COLO829 (cell line): ENCODE data around the gene MGAT4A.

Experiments
- DNase-seq: peaks from one replicate; pipeline ENCODE4 v3.0.0; 2012; ENCODE audit warnings: low spot score

Gene MGAT4A

DNA sequence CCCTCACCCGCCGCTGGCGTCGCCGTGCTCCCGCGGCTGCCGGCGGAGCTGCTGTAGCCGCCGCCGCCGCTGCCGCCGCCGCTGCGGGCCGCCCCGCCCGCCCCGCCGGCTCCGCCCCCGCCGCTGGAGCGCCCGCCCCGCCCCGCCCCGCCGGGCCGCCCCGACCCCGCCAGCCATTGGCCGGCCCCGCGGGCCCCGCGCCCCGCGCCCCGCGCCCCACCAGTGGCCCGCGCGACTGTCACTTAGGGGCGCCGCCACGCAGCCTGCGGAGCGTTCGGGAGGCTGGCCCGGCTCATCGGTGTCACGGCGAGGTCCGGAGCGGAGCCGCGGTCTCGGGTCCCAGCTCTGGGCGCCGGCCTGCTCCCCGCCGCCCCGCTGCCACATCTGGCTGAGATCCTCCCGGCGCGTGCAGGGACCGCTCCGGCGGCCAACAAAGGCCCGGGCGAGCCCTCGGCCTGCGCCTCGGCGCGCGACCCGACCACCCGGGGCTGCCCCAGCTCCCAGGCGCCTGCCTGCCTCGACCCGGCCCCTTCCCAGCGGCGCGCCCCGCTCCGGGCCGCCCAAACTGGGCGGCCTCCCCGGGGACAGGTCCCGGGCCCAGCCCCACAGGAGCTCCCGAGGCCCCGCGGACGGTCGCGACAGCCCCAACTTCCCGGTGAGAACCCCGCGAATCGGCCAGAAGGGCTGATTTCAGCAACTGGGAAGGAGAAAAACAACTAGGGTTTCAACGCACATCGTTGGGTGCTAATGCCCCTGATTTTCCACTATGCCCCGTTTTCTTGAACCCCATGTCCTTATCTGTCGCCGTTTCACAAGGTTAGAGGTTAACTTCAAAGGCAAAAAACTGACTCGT is at the start of gene MGAT4A:
Gene MGAT4A (minus strand): TSS at position 92 of the 853 bp plus-strand sequence. CDS start 4,800 bp downstream, outside the sequence.
- DNase-seq, result no peak

- DNase-seq, result no peak
These were observed 48.0 kb upstream of the MGAT4A start for GRCh38 chr2:98778741-98779483.

GRCh38 chr2:98778151-98778550 is 47.2 kb upstream of the MGAT4A start:
- DNase-seq, result no peak

GRCh38 chr2:98777710-98778109 is 46.8 kb upstream of the MGAT4A start:
- no peak for DNase-seq

DNA sequence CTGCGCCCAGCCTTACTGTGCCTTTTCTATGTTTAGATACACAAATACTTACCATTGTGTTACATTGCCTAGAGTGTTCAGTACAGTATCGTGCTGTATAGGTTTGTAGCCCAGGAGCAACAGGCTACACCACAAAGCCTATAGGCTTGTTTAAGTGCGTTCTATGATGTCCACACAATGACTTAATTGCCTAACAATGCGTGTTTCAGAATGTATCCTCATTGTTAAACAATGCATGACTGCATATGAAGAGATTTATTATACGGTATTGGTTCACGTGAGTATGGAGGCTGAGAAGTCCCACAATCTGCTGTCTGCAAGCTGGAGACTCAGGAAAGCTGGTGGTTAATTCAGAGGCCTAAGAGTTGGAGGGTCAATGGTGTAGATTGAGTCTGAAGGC is 46.1 kb upstream of the MGAT4A start:
- no peak for DNase-seq

DNA sequence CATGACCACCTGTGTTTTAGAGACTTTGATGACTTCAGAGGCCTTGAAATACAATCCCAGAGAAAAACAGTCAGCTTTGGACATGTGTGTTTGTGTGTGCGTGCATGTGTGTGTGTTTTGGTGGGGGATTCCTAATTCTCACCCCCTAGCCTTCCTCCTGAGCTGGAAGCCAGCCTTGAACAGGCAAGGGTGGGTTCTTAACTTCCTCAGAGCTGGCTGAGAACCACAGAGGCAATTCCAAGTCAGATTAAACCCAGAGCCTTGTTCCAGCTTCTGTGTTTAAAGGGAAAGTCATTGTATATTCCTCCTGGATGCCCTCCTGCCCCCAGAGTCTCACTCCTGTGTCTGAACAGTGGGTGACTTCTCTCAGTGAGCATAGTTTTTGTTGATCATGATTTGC is 45.2 kb upstream of the MGAT4A start:
- DNase-seq, result no peak

GRCh38 chr2:98775146-98775986 is 44.4 kb upstream of the MGAT4A start:
- DNase-seq, result no peak

DNA sequence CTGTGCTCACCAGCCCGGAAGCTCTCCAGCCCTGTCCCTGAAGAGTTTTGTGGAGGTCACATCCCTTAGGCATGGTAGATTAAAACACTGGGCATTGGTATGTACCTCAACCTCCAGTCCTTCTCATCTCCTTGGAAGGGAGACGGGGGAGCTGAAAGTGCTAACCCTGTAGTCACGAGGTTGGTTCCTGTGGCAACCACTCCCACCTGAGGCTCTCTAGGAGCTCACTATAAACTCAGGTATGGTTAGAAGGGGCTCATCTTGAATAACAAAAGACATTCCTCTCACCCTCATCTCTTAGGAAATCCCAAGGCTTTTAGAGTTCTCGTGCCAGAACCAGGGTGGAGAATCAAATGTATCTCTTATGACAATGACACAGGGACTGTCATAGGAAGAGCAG is 43.0 kb upstream of the MGAT4A start:
- no peak for DNase-seq

- no peak for DNase-seq
These were observed 42.2 kb upstream of the MGAT4A start for GRCh38 chr2:98773169-98773568.

GRCh38 chr2:98772536-98772935 is 41.6 kb upstream of the MGAT4A start:
- no peak for DNase-seq

GRCh38 chr2:98771721-98772524 is 41.0 kb upstream of the MGAT4A start:
- DNase-seq, result no peak

DNA sequence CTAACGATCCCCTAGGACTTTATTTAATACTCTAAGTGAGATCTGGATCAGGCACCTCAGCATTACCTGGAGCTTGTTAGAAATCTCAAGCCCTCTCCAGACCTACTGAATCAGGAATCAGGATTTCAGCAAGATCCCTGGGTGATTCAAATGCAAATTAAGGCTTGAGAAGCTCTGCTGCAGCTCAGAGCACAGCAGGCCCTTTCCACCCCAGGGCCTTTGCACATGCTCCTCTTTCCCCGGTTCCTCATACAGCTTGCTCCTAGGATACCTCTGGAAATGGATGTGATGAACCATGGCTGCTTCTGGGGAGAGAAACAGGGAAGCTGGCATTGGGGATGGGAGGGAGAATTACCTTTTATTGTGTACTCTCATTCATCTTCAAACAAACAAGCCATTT is 40.3 kb upstream of the MGAT4A start:
- no peak for DNase-seq

DNA sequence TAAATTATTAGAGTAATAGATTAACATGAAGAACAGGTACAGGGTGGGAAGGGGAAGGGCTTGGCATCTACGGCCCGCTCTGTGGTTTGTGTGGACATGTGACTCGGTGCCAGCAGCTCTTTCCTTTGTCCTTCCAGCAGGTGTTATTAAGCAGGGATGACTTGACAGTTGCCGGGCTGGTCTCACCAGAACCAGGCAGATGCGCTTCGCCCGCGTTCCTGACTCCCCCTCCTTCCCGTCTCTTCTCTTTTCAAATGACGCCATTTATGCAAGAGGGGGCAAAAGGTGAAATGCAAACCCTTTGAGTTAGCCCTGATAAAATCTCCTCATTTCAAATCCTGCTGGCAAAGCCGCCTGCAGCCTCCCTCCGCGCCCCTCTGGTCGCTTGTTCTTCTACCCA is 38.9 kb upstream of the MGAT4A start:
- DNase-seq, result no peak

DNA sequence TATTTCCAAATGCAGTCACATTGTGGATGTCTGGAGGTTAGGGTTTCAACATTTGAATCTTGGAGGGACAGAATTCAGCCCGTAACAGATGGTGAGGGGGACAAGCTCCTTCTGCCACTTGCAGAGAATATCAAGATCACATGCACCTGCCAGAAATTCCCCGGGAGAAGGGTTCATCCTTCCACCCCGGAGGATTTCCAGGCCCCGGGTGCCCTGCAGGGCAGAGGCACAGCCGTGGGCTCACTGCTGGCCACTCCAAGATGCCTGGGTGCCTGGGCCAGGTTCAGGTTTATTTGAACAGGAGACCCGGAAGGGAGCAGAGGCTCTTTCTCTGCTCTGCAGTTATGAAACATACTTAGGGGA is 38.2 kb upstream of the MGAT4A start:
- DNase-seq, result no peak

- DNase-seq, result no peak
These were observed 37.6 kb upstream of the MGAT4A start for GRCh38 chr2:98768384-98769113.

DNA sequence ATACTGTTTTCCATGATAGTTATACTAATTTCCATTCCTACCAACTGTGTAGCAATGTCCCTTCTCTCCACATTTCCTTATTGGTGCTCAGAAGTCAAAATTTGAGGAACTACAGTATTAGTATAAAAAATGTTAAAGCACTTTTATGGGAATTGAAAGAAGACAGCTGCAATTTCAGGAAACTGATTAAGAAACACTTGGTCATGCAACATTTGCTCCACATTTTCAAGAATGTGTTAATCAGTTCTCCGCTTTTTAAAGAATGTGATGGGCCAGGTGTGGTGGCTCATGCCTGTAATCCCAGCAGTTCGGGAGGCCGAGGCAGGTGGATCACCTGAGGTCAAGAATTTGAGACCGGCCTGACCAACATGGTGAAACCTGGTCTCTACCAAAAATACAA is 33.6 kb upstream of the MGAT4A start:
- DNase-seq, result no peak

- DNase-seq, result no peak
These were observed 32.4 kb upstream of the MGAT4A start for GRCh38 chr2:98763209-98763951.

DNA sequence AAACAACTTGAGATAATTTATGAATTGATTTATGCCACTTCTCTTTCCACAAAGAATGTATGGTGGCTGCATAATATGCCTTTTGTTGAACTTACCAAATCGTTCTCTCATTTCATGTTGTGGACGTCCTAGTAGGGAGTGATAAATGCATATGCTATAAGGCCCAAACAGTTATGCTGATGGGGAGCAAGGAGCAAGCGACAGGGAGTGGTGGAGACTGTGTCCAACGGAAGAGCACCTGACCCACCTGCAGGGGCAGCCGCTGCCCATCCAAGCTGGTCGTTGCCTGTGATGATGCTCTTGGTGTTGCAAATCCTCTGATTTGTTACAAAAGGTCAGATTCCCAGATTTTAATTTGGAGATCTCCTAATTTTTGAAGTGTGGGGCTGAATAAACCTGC is 31.0 kb upstream of the MGAT4A start:
- DNase-seq, result no peak

GRCh38 chr2:98761267-98761781 is 30.4 kb upstream of the MGAT4A start:
- DNase-seq, result peak; percentile 97
